ENCODE results near the gene ADH7. TPM values are rescaled to one million over a fixed set of nuclear protein-coding genes. Genes with fewer than 3 reads are reported as not detected.
"Not testable (repeated sequence)": the region's sequence is repeated elsewhere in the genome, so short reads cannot be mapped to it uniquely, and the experiment has no call there.

ADH7 gene
- total RNA-seq, 2 experiments from 2014 or later: not detected

- ChIA-PET CTCF (no interaction called here), POLR2A (no interaction called here)
Observed at GRCh38 chr4:99383833-99384392, 51.2 kb downstream of the ADH7 start.

- ChIA-PET POLR2A (no interaction called here), CTCF (no interaction called here)
Observed at GRCh38 chr4:99383399-99383798, 51.7 kb downstream of the ADH7 start.

GRCh38 chr4:99382745-99383360 is 52.3 kb downstream of the ADH7 start:
- CTCF ChIA-PET: no interaction called here
- POLR2A ChIA-PET: no interaction called here

GRCh38 chr4:99381588-99382175 is 53.5 kb downstream of the ADH7 start:
- CTCF ChIA-PET: no interaction called here
- POLR2A ChIA-PET: no interaction called here

GRCh38 chr4:99379571-99379970 is 55.6 kb downstream of the ADH7 start:
- CTCF ChIA-PET: no interaction called here
- POLR2A ChIA-PET: no interaction called here

- CTCF ChIA-PET: no interaction called here
- POLR2A ChIA-PET: interaction anchor here (0.6 kb wide), 1 partner anchor 257 kb away, joined by 4 read pairs; no protein-coding TSS in a partner anchor
Observed at GRCh38 chr4:99378876-99379275, 56.3 kb downstream of the ADH7 start.

GRCh38 chr4:99377341-99377740 is 57.8 kb downstream of the ADH7 start:
- CTCF ChIA-PET: interaction anchor here (0.7 kb wide), 1 partner anchor 9 kb away, joined by 3 read pairs; no protein-coding TSS in a partner anchor
- POLR2A ChIA-PET: not testable (repeated sequence)

GRCh38 chr4:99372464-99372863 is 62.7 kb downstream of the ADH7 start:
- CTCF ChIA-PET, POLR2A ChIA-PET: not testable (repeated sequence)

- CTCF ChIA-PET, POLR2A ChIA-PET: not testable (repeated sequence)
Observed at GRCh38 chr4:99367817-99368216, 67.3 kb downstream of the ADH7 start.

GRCh38 chr4:99366491-99366890 is 68.7 kb downstream of the ADH7 start:
- CTCF ChIA-PET: no interaction called here
- POLR2A ChIA-PET: no interaction called here

- CTCF ChIA-PET: no interaction called here
- POLR2A ChIA-PET: interaction anchor here (0.6 kb wide), 1 partner anchor 33 kb away, joined by 7 read pairs; no protein-coding TSS in a partner anchor
Observed at GRCh38 chr4:99362768-99363167, 72.4 kb downstream of the ADH7 start.

Other genes with a start within 250 kb of the ADH7 start
- not detected for gene ADH6, start 216.1 kb downstream of the ADH7 start, total RNA-seq
- gene ADH1A, start 144.4 kb downstream of the ADH7 start, total RNA-seq: not detected
- gene ADH1B, start 113.9 kb downstream of the ADH7 start, total RNA-seq: not detected
- gene ADH1C, start 82.6 kb downstream of the ADH7 start, total RNA-seq: not detected
- gene C4orf17, start 75.7 kb upstream of the ADH7 start, total RNA-seq: not detected
- 1 to 10 TPM; 7.6 to 8.7 TPM for gene TRMT10A, start 128.7 kb upstream of the ADH7 start, total RNA-seq
- not detected for gene MTTP, start 139.5 kb upstream of the ADH7 start, total RNA-seq
- not detected for gene C4orf54, start 222.5 kb upstream of the ADH7 start, total RNA-seq

Data from activated CD8-positive, alpha-beta memory T cell treated with anti-CD3 and anti-CD28 coated beads for 36 hours (primary cell).